ENCODE results near the gene LCLAT1.

GRCh38 chr2:30482011-30482410 lies 35.0 kb downstream of the LCLAT1 start:
- TF ChIP-seq CTCF (IDR thresholded peaks at IDR 0.05): no peak
- no peak for TF ChIP-seq RAD21 (conservative IDR thresholded peaks at IDR 0.05 in 1 of 2, IDR thresholded peaks at IDR 0.05 in 1 of 2)
- TF ChIP-seq HMGXB4 (CRISPR knock-in tag; IDR thresholded peaks at IDR 0.05; ENCODE audit: borderline replicate concordance): no peak
- no peak for TF ChIP-seq PHF8 (IDR thresholded peaks at IDR 0.05; ENCODE audit: borderline replicate concordance, low read depth)
- no peak for TF ChIP-seq HDAC2 (IDR thresholded peaks at IDR 0.05)
- TF ChIP-seq TFCP2L1 (CRISPR knock-in tag; IDR thresholded peaks at IDR 0.05): no peak
- no peak for TF ChIP-seq REST (IDR thresholded peaks at IDR 0.05)
- TF ChIP-seq MAX (IDR thresholded peaks at IDR 0.05): no peak
- TF ChIP-seq POLR2A (IDR thresholded peaks at IDR 0.05; ENCODE audit: low read length): no peak
- TF ChIP-seq ZFP36 (IDR thresholded peaks at IDR 0.05; ENCODE audit: borderline replicate concordance, partially characterized antibody): no peak
- TF ChIP-seq NR3C1 (IDR thresholded peaks at IDR 0.05): no peak
